Melanocyte of skin (primary cell): ENCODE measurements around the gene COX6A2. TPM values are rescaled to one million over a fixed set of nuclear protein-coding genes. Genes with fewer than 3 reads are reported as not detected.

ENCODE experiments used
- total RNA-seq, 2 donors: library from RNA; depleted of rRNA; stranded (reverse); fragments of >200 nt; gene quantifications; 2 replicates each; pipeline ENCODE4 v1.2.3, GENCODE V29; 2012

The COX6A2 gene
- total RNA-seq: not detected

GRCh38 chr16:31428279-31428597, at the start of gene COX6A2:
COX6A2 (minus strand) TSS chr16:31428360; CDS start chr16:31428325, 35 bp downstream.

GRCh38 chr16:31471875-31472708, 43.9 kb upstream of the COX6A2 start, which contains the start of gene TGFB1I1:
TGFB1I1 (plus strand) TSS chr16:31472152; CDS start chr16:31472189, 37 bp downstream.

GRCh38 chr16:31458844-31459686, 30.9 kb upstream of the COX6A2 start, which contains the start of gene ARMC5:
ARMC5 (plus strand) TSS chr16:31459501; CDS start chr16:31459525, 24 bp downstream.

DNA sequence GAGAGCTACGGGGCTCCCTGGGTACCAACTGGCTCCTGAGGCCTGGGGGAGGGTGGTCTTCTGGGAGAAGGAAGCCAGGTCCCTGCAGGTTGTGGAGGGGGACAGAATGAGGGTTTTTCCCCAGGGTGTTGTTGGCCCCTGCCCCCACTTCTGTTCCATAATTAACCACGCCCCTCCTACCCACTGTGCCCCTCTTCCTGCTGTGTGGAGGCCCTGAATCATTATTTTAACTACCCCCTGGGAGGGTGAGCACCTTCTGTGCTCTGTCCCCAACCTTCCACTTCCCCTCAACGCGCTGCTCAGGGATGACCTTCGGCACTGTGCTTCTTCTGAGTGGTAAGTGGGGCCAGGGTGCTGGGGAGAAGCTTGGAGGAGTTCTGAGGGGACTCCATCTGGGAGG, 35.1 kb downstream of the COX6A2 start, which contains the start of gene ITGAD:
Gene ITGAD, plus strand, starts transcription at position 280 of the 400 bp plus-strand sequence. Its CDS starts 26 bp downstream, at position 306.

Other genes with a start within 250 kb of the COX6A2 start
- gene FUS, start 248.2 kb downstream of the COX6A2 start, total RNA-seq: 10 to 100 TPM; 45.4 to 51.0 TPM
- gene PYCARD, start 225.6 kb downstream of the COX6A2 start, total RNA-seq: 100 to 1,000 TPM; 195 to 298 TPM
- under 1 TPM; under 0.01 TPM for gene TRIM72, start 214.2 kb downstream of the COX6A2 start, total RNA-seq
- gene PYDC1, start 211.2 kb downstream of the COX6A2 start, total RNA-seq: not detected
- 1 to 10 TPM in 1 of 2 donors, under 1 TPM in 1; under 0.01 to 1.0 TPM for gene ITGAM, start 168.4 kb downstream of the COX6A2 start, total RNA-seq
- gene ITGAX, start 73.2 kb downstream of the COX6A2 start, total RNA-seq: 1 to 10 TPM in 1 of 2 donors, under 1 TPM in 1; 1.00 to 4.1 TPM
- gene ITGAD, start 35.0 kb downstream of the COX6A2 start, total RNA-seq: not detected
- under 1 TPM; under 0.01 to 0.34 TPM for gene ZNF843, start 14.4 kb upstream of the COX6A2 start, total RNA-seq
- gene ARMC5, start 31.1 kb upstream of the COX6A2 start, total RNA-seq: 10 to 100 TPM in 1 of 2 donors, 1 to 10 TPM in 1; 8.7 to 12.0 TPM
- gene TGFB1I1, start 43.8 kb upstream of the COX6A2 start, total RNA-seq: 10 to 100 TPM; 34.8 to 45.0 TPM
- gene SLC5A2, start 54.8 kb upstream of the COX6A2 start, total RNA-seq: not detected
- gene RUSF1, start 80.0 kb upstream of the COX6A2 start, total RNA-seq: 10 to 100 TPM; 35.0 to 36.5 TPM
- gene AHSP, start 99.5 kb upstream of the COX6A2 start, total RNA-seq: not detected